Activated CD4-positive, alpha-beta T cell treated with anti-CD3 and anti-CD28 coated beads, Interleukin-2, amount 50 U/mL, for 24 hours (primary cell): ENCODE data around the gene RALBP1.

Source experiments
- DNase-seq, 2 donors: peaks; one replicate each; pipeline ENCODE4 v3.0.0-alpha.2; 2020; ENCODE audit warnings: low read depth in 1 of 2, low spot score in 1 of 2

The RALBP1 gene

GRCh38 chr18:9547782-9548181, 72.5 kb downstream of the RALBP1 start:
- DNase-seq, result no peak

DNA sequence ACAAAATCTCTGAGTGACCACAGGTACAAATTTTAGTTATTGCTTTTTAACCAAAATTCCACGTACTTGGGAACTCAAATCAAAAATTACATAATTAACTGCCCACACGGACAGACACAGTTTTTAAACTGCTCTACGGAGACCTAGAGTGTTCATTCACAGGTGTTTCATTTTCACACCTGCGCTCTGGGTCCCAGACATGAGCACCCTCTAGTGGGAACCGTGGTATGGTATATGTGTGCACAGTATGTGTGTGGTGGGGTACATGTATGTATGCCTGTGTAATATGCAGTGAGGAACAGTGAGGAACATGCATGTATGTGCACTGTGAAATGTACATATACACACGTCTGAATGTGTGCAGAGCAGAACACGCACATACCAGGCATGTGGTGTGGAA, 74.1 kb downstream of the RALBP1 start:
- no peak for DNase-seq

GRCh38 chr18:9550429-9550828, 75.1 kb downstream of the RALBP1 start:
- no peak for DNase-seq

GRCh38 chr18:9552191-9552590, 76.9 kb downstream of the RALBP1 start:
- DNase-seq, result no peak

DNA sequence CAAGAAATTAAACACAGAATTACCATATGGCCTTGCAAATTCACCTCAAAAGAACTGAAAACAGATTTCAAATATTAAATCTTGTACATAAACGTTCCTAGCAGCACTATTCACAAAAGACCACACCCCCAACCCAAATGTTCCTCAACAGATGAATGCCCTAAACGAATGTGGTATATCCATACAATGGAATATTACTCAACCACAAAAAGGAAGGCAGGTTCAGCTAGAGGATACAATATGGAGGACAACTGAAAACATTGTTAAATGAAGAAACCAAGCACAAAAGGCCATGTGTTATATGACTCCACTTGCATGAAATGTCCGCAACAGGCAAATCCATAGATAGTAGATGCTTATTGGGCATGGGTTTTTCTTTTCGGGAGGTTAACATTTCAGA, 77.3 kb downstream of the RALBP1 start:
- no peak for DNase-seq

- DNase-seq, result no peak
These were observed 82.1 kb downstream of the RALBP1 start for GRCh38 chr18:9557250-9557943.

DNA sequence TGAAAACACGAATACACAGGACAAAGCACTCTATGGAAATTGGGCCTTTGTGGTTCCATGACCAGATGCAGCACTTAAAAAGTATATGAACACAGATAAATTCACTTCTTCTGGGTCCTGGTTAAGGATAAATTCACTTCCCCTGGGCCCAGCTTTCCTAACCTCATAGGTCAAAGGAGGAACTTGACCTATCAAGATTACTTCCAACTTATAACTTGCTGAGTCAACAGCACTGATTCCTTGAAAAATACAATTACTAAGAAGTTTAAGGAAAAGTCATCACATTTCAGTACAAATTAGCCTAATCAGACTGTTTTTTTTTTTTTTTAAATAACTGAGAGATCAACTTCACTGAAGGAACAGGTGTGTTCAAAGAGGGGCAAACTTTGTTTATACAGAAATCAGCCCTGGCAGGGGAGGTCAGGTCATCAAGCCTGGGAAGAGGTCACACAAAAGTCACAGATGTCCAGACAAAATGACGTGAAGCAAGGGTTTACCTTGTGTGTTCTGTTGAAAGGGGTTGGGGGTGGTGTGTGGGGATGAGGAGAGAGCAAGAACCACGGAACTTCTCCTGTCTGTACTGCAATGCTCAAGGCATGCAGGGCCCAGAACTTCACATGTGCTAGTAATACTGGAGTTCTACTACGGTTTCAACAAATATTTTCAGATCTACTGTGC, 83.2 kb downstream of the RALBP1 start:
- no peak for DNase-seq

DNA sequence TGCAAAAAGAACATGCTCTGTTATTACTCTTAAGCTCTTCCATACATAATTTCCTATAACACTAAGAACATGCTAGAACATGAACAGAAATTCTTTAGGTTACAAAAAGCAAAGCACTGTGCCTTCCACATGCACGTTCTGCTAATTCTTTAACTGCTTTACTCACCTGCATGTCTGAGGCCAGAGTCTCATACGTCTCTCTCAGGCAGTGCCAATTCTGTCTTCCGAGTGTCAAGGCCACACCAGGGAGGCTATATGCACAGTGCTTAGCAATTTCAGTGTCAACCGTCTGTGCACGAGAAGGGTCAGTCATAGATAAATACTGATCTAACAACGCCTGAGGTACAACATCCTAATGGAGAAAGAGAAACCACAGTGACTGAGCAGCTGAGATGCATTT, 83.9 kb downstream of the RALBP1 start:
- DNase-seq, result no peak

- no peak for DNase-seq
These were observed 86.4 kb downstream of the RALBP1 start for GRCh38 chr18:9561759-9562158.

GRCh38 chr18:9562584-9562983, 87.3 kb downstream of the RALBP1 start:
- no peak for DNase-seq

DNA sequence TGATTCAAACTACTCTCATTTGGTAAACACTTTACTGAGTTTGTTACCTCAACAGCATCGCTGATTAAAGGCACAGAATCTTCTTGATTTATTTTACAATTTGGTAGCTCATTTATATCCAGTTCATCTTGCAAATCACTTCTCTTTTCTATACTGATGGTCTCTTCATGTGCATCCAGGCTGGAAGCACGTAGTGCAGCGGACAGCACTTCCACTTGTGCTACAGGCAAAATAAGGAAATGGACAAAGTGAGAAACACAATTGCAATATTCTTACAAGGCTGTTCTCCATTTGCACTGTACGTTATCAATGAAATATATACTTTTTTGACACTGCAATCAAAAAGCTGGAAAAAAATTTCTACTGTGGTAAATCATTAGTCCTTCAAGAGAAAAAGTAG, 88.0 kb downstream of the RALBP1 start:
- no peak for DNase-seq

- DNase-seq, result no peak
These were observed 90.1 kb downstream of the RALBP1 start for GRCh38 chr18:9565407-9565806.

- no peak for DNase-seq
These were observed 92.9 kb downstream of the RALBP1 start for GRCh38 chr18:9568186-9568585.

GRCh38 chr18:9569178-9569577, 93.9 kb downstream of the RALBP1 start:
- DNase-seq, result no peak

DNA sequence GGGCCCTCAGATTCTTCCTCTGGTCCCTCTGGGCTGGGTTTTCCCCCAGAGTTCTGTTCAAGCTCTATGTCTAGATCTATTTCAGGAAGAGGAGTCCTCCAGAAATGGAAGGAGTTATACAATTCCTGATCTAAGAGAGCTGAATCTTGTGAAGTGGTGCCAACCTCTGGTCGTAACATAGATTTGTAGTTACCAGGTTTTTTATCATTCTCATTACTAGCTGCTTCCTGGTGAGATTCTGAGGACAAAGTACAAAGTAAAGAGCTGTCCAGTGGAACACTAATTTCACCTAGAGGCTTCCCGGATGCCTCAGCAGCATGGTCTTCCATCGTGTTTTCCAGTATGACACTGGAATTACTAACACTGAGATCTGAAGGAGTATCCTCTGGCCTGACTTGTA, 94.9 kb downstream of the RALBP1 start:
- DNase-seq, result no peak

DNA sequence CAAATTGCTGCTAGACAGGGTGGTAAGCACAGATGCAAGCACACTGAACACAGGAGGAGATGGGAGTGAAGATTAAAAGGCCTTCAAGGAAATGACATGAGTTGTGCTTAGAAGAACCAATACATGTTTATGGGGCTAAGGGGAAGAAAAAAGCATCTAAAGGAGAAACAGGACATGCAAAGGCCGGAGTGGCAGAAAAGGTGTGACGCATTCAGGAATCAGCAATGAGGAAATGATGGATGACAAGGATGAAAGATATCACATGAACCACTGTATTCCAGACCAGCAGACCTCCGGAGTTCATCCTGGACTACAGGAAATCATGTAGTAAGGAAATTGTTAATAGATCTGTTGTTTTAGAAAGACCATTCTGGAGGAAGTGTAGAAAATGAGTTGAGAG, 96.2 kb downstream of the RALBP1 start:
- DNase-seq, result no peak

DNA sequence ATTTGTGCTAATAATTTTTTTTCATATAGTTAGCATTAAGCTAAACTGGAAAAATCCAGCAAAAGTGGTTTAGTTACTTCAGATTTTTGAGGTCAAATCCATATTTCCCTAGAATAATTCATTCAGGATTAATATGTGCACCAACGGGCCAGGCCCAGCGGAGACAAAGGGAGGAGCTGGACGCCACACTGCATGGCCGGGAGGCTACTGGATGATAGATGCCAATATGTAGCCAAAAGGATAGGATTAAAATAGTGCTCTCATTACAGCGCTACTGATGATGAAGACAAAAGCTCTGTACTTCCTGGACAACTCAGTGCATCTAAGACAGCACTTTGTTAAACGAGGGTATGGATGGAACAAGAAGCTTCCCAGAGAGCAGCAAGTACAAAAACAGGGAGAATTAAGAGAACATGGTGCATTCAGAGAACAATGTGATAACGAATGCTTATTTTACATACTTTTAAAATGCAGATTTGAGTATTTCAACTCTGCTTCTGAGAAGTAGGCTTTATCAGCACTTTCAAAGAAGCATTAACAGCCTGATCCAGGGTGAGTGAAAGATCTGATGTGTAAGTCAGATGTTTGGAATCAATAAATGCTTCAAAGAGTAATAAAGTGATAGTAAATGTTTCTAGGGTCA, 99.3 kb downstream of the RALBP1 start:
- DNase-seq, result no peak

- no peak for DNase-seq
These were observed 100.2 kb downstream of the RALBP1 start for GRCh38 chr18:9575558-9575957.

- no peak for DNase-seq
These were observed 102.0 kb downstream of the RALBP1 start for GRCh38 chr18:9577361-9577760.

DNA sequence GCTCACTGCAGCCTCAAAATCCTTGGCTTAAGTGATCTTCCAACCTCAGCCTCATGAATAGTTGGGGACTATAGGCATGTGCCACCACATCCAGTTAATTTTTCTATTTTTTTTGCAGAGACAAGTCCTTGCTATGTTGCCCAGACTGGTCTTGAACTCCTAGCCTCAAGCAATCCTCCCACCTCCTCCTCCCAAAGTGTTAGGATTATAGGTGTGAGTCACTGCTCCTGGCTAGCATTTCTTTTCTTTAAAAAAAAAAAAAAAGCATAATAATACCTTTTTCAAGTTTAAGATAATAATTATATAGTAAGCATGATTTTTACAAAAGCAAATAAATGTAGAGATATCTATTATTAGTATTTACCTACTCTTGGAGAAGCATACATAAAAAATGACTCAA, 103.0 kb downstream of the RALBP1 start:
- no peak for DNase-seq

DNA sequence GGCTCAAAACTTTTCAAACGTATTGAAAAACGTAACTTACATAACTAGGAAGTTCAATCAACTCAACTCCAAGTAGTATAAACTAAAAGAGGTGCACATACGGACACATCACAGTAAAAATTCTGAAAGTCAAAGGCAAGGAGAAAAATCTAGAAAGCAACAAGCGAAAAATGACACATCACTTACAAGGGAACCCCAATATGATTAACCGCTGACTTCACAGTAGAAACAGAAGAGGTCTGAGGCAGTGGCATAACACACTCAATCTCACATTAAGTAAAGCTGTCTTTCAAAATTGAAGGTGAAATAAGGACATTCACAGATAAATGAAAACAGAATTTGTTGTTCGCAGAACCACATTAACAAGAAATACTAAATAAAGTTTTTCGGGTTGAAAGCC, 106.4 kb downstream of the RALBP1 start:
- no peak for DNase-seq

GRCh38 chr18:9586814-9587213, 111.5 kb downstream of the RALBP1 start:
- DNase-seq, result no peak
